ENCODE data around the gene CALHM1. TPM values are rescaled to one million over a fixed set of nuclear protein-coding genes. Genes with fewer than 3 reads are reported as not detected.

CALHM1 gene
- total RNA-seq, 4 donors from 2014 or later: not detected

- Histone ChIP-seq H3K4me3 (no peak overlapping the region), H3K27me3 (no peaks in the 10 kb centered on the region), H3K4me1 (peaks cover 0 to 17% (median 0%) of the 10 kb centered on the region in 4 donors), H3K9me3 (no peaks in the 10 kb centered on the region), H3K27ac (no peak overlapping the region), H3K36me3 (no peaks in the 10 kb centered on the region)
- no peak for DNase-seq (ENCODE audit: low spot score in 2 of 2)
- WGBS, 2 donors: 55 to 56% methylated on average over 5 of the region's 5 CpGs
- TF ChIP-seq EP300 (IDR thresholded peaks at IDR 0.05): no peak
- no peak for TF ChIP-seq CTCF (IDR thresholded peaks at IDR 0.05)
- no peak for TF ChIP-seq POLR2A (IDR thresholded peaks at IDR 0.05)
Observed at GRCh38 chr10:103480521-103480920, 21.8 kb upstream of the CALHM1 start.

GRCh38 chr10:103479135-103479534, 20.4 kb upstream of the CALHM1 start, which contains the start of gene CALHM3:
CALHM3 (minus strand) TSS chr10:103479240; CDS start chr10:103479032, 208 bp downstream.
- WGBS, 2 donors: 67 to 72% methylated on average over 7 of the region's 7 CpGs
- DNase-seq (ENCODE audit: low spot score in 2 of 2): no peak
- Histone ChIP-seq H3K9me3 (no peaks in the 10 kb centered on the region), H3K27ac (no peak within 1 kb of the TSS), H3K4me1 (peaks cover 0 to 15% (median 0%) of the 10 kb centered on the region in 4 donors), H3K4me3 (no peak within 1 kb of the TSS), H3K36me3 (no peaks in the 10 kb centered on the region), H3K27me3 (no peaks in the 10 kb centered on the region)
- TF ChIP-seq POLR2A (IDR thresholded peaks at IDR 0.05): no peak
- TF ChIP-seq CTCF (IDR thresholded peaks at IDR 0.05): no peak
- no peak for TF ChIP-seq EP300 (IDR thresholded peaks at IDR 0.05)

GRCh38 chr10:103478671-103479070, 20.0 kb upstream of the CALHM1 start:
- H3K9me3 ChIP-seq: no peaks in the 10 kb centered on the region
- TF ChIP-seq CTCF (IDR thresholded peaks at IDR 0.05) (no peak), EP300 (IDR thresholded peaks at IDR 0.05) (no peak), POLR2A (IDR thresholded peaks at IDR 0.05) (no peak)
- H3K4me3 ChIP-seq: no peak overlapping the region
- WGBS, 2 donors: 81 to 87% methylated on average over 22 of the region's 22 CpGs
- no peak for DNase-seq (ENCODE audit: low spot score in 2 of 2)
- H3K27me3 ChIP-seq: no peaks in the 10 kb centered on the region
- peaks cover 0 to 15% (median 0%) of the 10 kb centered on the region in 4 donors for H3K4me1 ChIP-seq
- H3K27ac ChIP-seq: no peak overlapping the region
- no peaks in the 10 kb centered on the region for H3K36me3 ChIP-seq

- 69 to 72% methylated on average over 11 of the region's 11 CpGs for WGBS, 2 donors
- Histone ChIP-seq H3K27me3 (no peaks in the 10 kb centered on the region), H3K27ac (no peak overlapping the region), H3K4me1 (peaks cover 0 to 9% (median 3%) of the 10 kb centered on the region in 4 donors), H3K4me3 (no peak overlapping the region), H3K36me3 (no peaks in the 10 kb centered on the region), H3K9me3 (no peaks in the 10 kb centered on the region)
- DNase-seq (ENCODE audit: low spot score in 2 of 2): no peak
- TF ChIP-seq EP300 (IDR thresholded peaks at IDR 0.05) (no peak), CTCF (IDR thresholded peaks at IDR 0.05) (no peak), POLR2A (IDR thresholded peaks at IDR 0.05) (no peak)
Observed at GRCh38 chr10:103476046-103476768, 17.5 kb upstream of the CALHM1 start.

GRCh38 chr10:103475437-103475836, 16.7 kb upstream of the CALHM1 start:
- Histone ChIP-seq H3K36me3 (no peaks in the 10 kb centered on the region), H3K4me3 (no peak overlapping the region), H3K27ac (no peak overlapping the region), H3K4me1 (peaks cover 0 to 12% (median 2%) of the 10 kb centered on the region in 4 donors), H3K27me3 (no peaks in the 10 kb centered on the region), H3K9me3 (no peaks in the 10 kb centered on the region)
- 72 to 82% methylated on average over 4 of the region's 4 CpGs for WGBS, 2 donors
- no peak for DNase-seq (ENCODE audit: low spot score in 2 of 2)
- TF ChIP-seq CTCF (IDR thresholded peaks at IDR 0.05) (no peak), POLR2A (IDR thresholded peaks at IDR 0.05) (no peak), EP300 (IDR thresholded peaks at IDR 0.05) (no peak)
